ENCODE results near the gene CDC16.
"Not testable (repeated sequence)": the region's sequence is repeated elsewhere in the genome, so short reads cannot be mapped to it uniquely, and the experiment has no call there.

CDC16 gene

GRCh38 chr13:114234645-114235421 lies at the start of gene CDC16:
TSS of gene CDC16 (plus strand) at chr13:114234897. CDS start at chr13:114235085, 188 bp downstream.
- FAIRE-seq = peak; percentile 78
- DNase-seq (ENCODE audit: low spot score) = peak; percentile 98

GRCh38 chr13:114185182-114185971 lies 49.3 kb upstream of the CDC16 start:
- DNase-seq (ENCODE audit: low spot score) (no peak), FAIRE-seq (peak; percentile 46)

- DNase-seq (ENCODE audit: low spot score) (no peak), FAIRE-seq (peak; percentile 67)
These were observed 39.8 kb upstream of the CDC16 start for GRCh38 chr13:114194853-114195252.

GRCh38 chr13:114196629-114197028 lies 38.1 kb upstream of the CDC16 start:
- DNase-seq (ENCODE audit: low spot score) (no peak), FAIRE-seq (no peak)

GRCh38 chr13:114198556-114198955 lies 36.1 kb upstream of the CDC16 start:
- DNase-seq (ENCODE audit: low spot score) = no peak
- peak; percentile 96 for FAIRE-seq

GRCh38 chr13:114199526-114199925 lies 35.2 kb upstream of the CDC16 start:
- not testable (repeated sequence) for FAIRE-seq; DNase-seq (ENCODE audit: low spot score)

- FAIRE-seq = no peak
- no peak for DNase-seq (ENCODE audit: low spot score)
These were observed 34.7 kb upstream of the CDC16 start for GRCh38 chr13:114199954-114200353.

GRCh38 chr13:114200399-114200911 lies 34.2 kb upstream of the CDC16 start:
- no peak for DNase-seq (ENCODE audit: low spot score)
- no peak for FAIRE-seq

- DNase-seq (ENCODE audit: low spot score) (no peak), FAIRE-seq (peak; percentile 74)
These were observed 32.1 kb upstream of the CDC16 start for GRCh38 chr13:114202581-114202980.

- DNase-seq (ENCODE audit: low spot score) = no peak
- no peak for FAIRE-seq
These were observed 31.2 kb upstream of the CDC16 start for GRCh38 chr13:114203536-114203935.

- FAIRE-seq = no peak
- no peak for DNase-seq (ENCODE audit: low spot score)
These were observed 29.8 kb upstream of the CDC16 start for GRCh38 chr13:114204894-114205293.

GRCh38 chr13:114208134-114208533 lies 26.6 kb upstream of the CDC16 start:
- no peak for FAIRE-seq
- no peak for DNase-seq (ENCODE audit: low spot score)

- FAIRE-seq (no peak), DNase-seq (ENCODE audit: low spot score) (no peak)
These were observed 23.1 kb upstream of the CDC16 start for GRCh38 chr13:114211446-114212157.

- FAIRE-seq (peak; percentile 88), DNase-seq (ENCODE audit: low spot score) (no peak)
These were observed 22.6 kb upstream of the CDC16 start for GRCh38 chr13:114212158-114212495.

- DNase-seq (ENCODE audit: low spot score) = no peak
- FAIRE-seq = peak; percentile 37
These were observed 20.7 kb upstream of the CDC16 start for GRCh38 chr13:114213980-114214379.

- DNase-seq (ENCODE audit: low spot score) = no peak
- no peak for FAIRE-seq
These were observed 15.3 kb upstream of the CDC16 start for GRCh38 chr13:114219392-114219791.

- DNase-seq (ENCODE audit: low spot score) (no peak), FAIRE-seq (no peak)
These were observed 12.2 kb upstream of the CDC16 start for GRCh38 chr13:114222461-114222968.

- FAIRE-seq = no peak
- no peak for DNase-seq (ENCODE audit: low spot score)
These were observed 10.5 kb upstream of the CDC16 start for GRCh38 chr13:114224201-114224600.

GRCh38 chr13:114225610-114226009 lies 9.1 kb upstream of the CDC16 start:
- FAIRE-seq (no peak), DNase-seq (ENCODE audit: low spot score) (no peak)

GRCh38 chr13:114226088-114226487 lies 8.6 kb upstream of the CDC16 start:
- DNase-seq (ENCODE audit: low spot score) (no peak), FAIRE-seq (no peak)

- DNase-seq (ENCODE audit: low spot score) (peak; percentile 89), FAIRE-seq (peak; percentile 91)
These were observed 7.9 kb upstream of the CDC16 start for GRCh38 chr13:114226699-114227323.

Measured in urothelium cell line (cell line).